Stimulated activated CD4-positive, alpha-beta T cell treated with anti-CD3 and anti-CD28 coated beads, Interleukin-12 subunit alpha, Interleukin-12 subunit beta, amount 100 ng/mL, for 48 hours (primary cell): ENCODE measurements around the gene GPALPP1.
"Not testable (repeated sequence)": the region's sequence is repeated elsewhere in the genome, so short reads cannot be mapped to it uniquely, and the experiment has no call there.

Experiments
- DNase-seq, 3 donors: peaks; one replicate each; pipeline ENCODE4 v3.0.0-alpha.2; 2020; ENCODE audit warnings: low read depth in 2 of 3, low spot score in 1 of 3

The GPALPP1 gene

GRCh38 chr13:45004096-45004495, 14.8 kb downstream of the GPALPP1 start:
- DNase-seq = no peak

- no peak for DNase-seq
Observed at GRCh38 chr13:45007225-45007624, 17.9 kb downstream of the GPALPP1 start.

GRCh38 chr13:45007823-45008222, 18.5 kb downstream of the GPALPP1 start:
- no peak for DNase-seq

- no peak for DNase-seq
Observed at GRCh38 chr13:45011198-45011597, 21.9 kb downstream of the GPALPP1 start.

- no peak for DNase-seq
Observed at GRCh38 chr13:45015300-45015699, 26.0 kb downstream of the GPALPP1 start.

GRCh38 chr13:45016792-45017425, 27.6 kb downstream of the GPALPP1 start:
- DNase-seq = peak in 1 of 3 donors; percentile 3

GRCh38 chr13:45019981-45020380, 30.6 kb downstream of the GPALPP1 start:
- not testable (repeated sequence) for DNase-seq

- DNase-seq = no peak
Observed at GRCh38 chr13:45021250-45021649, 31.9 kb downstream of the GPALPP1 start.

- DNase-seq = no peak
Observed at GRCh38 chr13:45024847-45025246, 35.5 kb downstream of the GPALPP1 start.

GRCh38 chr13:45034342-45034741, 45.0 kb downstream of the GPALPP1 start:
- DNase-seq = no peak

GRCh38 chr13:45036206-45036605, 46.9 kb downstream of the GPALPP1 start:
- no peak for DNase-seq

GRCh38 chr13:45040173-45040572, 50.8 kb downstream of the GPALPP1 start:
- DNase-seq = no peak

GRCh38 chr13:45040622-45041021, 51.3 kb downstream of the GPALPP1 start:
- no peak for DNase-seq

- no peak for DNase-seq
Observed at GRCh38 chr13:45042539-45042938, 53.2 kb downstream of the GPALPP1 start.

GRCh38 chr13:45046445-45046844, 57.1 kb downstream of the GPALPP1 start:
- no peak for DNase-seq

- peak; percentile 68 to 81 (median 69) for DNase-seq
Observed at GRCh38 chr13:45047394-45048310, 58.3 kb downstream of the GPALPP1 start.

- DNase-seq = no peak
Observed at GRCh38 chr13:45048890-45049407, 59.6 kb downstream of the GPALPP1 start.

GRCh38 chr13:45049478-45049877, 60.1 kb downstream of the GPALPP1 start:
- DNase-seq = no peak

- no peak for DNase-seq
Observed at GRCh38 chr13:45051315-45051714, 62.0 kb downstream of the GPALPP1 start.

- DNase-seq = peak; percentile 56 to 68 (median 60)
Observed at GRCh38 chr13:45055198-45055901, 66.0 kb downstream of the GPALPP1 start.

- DNase-seq = peak in 1 of 3 donors; percentile 26
Observed at GRCh38 chr13:45055902-45056648, 66.7 kb downstream of the GPALPP1 start.
